NT2/D1 (cell line): ENCODE measurements around the gene ZNF606.

Experiments used
- SUZ12 ChIP-seq: IDR thresholded peaks from 2 replicates; pipeline ENCODE4 v1.6.1; 2011; ENCODE audit not compliant: insufficient read length, insufficient read depth; ENCODE audit errors: extremely low read depth
- YY1 ChIP-seq: IDR thresholded peaks from 2 replicates; pipeline ENCODE4 v1.6.1; 2011; ENCODE audit not compliant: insufficient read length, insufficient read depth
- ZNF274 ChIP-seq: IDR thresholded peaks from 2 replicates; pipeline ENCODE4 v1.6.1; 2011; ENCODE audit warnings: mild to moderate bottlenecking, low read depth, low read length

- no peak for TF ChIP-seq ZNF274
- TF ChIP-seq SUZ12, result no peak
- TF ChIP-seq YY1, result no peak
These were observed 55.6 kb downstream of the ZNF606 start for GRCh38 chr19:57947088-57947418.
